ENCODE results near the gene MILR1. TPM values are rescaled to one million over a fixed set of nuclear protein-coding genes. Genes with fewer than 3 reads are reported as not detected.

The MILR1 gene
- polyA plus RNA-seq, 1 experiment, result 0.75 TPM

DNA sequence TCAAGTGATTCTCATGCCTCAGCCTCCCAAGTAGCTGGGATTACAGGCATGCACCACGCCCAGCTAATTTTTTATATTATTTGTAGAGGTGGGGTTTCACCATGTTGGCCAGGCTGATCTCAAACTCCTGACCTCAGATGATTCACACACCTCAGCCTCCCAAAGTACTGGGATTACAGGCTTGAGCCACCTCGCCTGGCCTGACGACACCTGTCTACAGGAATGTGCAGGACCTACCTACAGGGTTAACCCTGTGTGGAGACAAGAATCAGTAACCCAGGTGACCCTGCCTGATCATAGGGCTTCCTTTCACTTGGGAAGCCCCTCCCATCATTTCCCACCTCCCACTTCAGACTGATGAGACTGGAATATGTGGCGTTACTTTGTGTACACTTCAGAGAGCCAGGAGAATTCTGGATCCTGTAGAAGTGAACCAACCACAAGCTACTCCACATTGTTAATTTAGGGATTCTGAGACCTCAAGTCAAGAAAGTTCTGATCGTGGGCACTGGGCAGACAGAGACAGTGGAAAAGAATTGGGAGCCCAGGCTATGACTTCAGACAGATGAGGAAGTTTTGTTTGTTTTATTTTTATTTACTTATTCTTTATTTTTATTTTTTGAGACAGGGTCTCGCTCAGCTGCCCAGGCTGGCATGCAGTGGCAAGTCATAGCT lies 5.7 kb upstream of the MILR1 start:
- ChIA-PET CTCF (interaction anchor here (1.8 kb wide), 1 partner anchor 23 kb away, joined by 5 read pairs; no protein-coding TSS in a partner anchor), POLR2A (no interaction called here)
- TF ChIP-seq, protein P1, sequence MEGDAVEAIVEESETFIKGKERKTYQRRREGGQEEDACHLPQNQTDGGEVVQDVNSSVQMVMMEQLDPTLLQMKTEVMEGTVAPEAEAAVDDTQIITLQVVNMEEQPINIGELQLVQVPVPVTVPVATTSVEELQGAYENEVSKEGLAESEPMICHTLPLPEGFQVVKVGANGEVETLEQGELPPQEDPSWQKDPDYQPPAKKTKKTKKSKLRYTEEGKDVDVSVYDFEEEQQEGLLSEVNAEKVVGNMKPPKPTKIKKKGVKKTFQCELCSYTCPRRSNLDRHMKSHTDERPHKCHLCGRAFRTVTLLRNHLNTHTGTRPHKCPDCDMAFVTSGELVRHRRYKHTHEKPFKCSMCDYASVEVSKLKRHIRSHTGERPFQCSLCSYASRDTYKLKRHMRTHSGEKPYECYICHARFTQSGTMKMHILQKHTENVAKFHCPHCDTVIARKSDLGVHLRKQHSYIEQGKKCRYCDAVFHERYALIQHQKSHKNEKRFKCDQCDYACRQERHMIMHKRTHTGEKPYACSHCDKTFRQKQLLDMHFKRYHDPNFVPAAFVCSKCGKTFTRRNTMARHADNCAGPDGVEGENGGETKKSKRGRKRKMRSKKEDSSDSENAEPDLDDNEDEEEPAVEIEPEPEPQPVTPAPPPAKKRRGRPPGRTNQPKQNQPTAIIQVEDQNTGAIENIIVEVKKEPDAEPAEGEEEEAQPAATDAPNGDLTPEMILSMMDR (IDR thresholded peaks at IDR 0.05; ENCODE audit: insufficient read depth, low read depth, low read length), result no peak
- Histone ChIP-seq H3K4me3 (ENCODE audit: low read depth, low read length) (no peak overlapping the region), H3K27me3 (ENCODE audit: control insufficient read depth, insufficient read depth, low read length) (no peaks in the 10 kb centered on the region), H3K36me3 (ENCODE audit: control insufficient read depth, insufficient read depth, low read length) (no peaks in the 10 kb centered on the region)
- DNase-seq (ENCODE audit: low read depth), result no peak

DNA sequence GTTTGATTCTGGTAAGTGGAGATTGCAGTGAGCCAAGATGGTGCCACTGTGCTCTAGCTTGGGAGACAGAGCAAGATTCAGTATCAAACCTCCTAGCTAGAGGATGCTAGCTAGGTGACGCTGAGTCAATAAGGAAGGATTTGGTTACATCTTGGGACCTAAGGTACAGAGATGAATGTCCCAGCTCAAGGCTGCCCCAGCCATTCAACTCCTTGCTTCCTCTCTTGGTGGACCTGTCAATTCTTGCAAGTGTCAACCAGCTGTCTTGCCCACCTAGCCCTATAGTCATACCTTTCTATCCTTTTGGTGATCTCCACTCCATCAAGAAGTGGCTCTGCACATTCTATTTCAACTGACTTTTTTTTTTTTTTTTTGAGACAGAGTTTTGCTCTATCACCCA lies 1.4 kb upstream of the MILR1 start:
- H3K36me3 ChIP-seq (ENCODE audit: control insufficient read depth, insufficient read depth, low read length), result no peaks in the 10 kb centered on the region
- POLR2A ChIA-PET, result no interaction called here
- TF ChIP-seq, protein P1 (IDR thresholded peaks at IDR 0.05; ENCODE audit: insufficient read depth, low read depth, low read length), result no peak
- CTCF ChIA-PET, result no interaction called here
- DNase-seq (ENCODE audit: low read depth), result no peak
- no peaks in the 10 kb centered on the region for H3K27me3 ChIP-seq (ENCODE audit: control insufficient read depth, insufficient read depth, low read length)
- H3K4me3 ChIP-seq (ENCODE audit: low read depth, low read length), result no peak overlapping the region

DNA sequence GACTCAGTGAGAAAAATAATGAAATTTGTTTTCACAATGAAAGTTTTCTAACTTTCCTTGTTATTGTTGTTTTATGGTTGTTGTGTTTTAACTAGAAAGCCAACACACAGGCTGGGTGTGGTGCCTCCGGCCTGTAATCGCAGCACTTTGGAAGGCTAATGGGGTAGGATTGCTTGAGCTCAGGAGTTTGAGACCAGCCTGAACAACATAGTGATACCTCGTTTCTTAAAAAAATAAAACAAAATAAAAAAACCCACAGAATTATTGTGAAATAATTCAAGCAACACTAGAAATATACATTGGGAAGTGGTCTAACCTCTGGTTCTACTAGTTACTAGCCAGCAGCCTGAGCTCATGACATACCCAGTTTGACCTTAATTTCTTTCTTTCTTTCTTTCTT lies 630 bp downstream of the MILR1 start:
- CTCF ChIA-PET, result no interaction called here
- Histone ChIP-seq H3K4me3 (ENCODE audit: low read depth, low read length) (no peak overlapping the region), H3K27me3 (ENCODE audit: control insufficient read depth, insufficient read depth, low read length) (no peaks in the 10 kb centered on the region), H3K36me3 (ENCODE audit: control insufficient read depth, insufficient read depth, low read length) (no peaks in the 10 kb centered on the region)
- POLR2A ChIA-PET, result interaction anchor here (0.7 kb wide), 1 partner anchor 573 kb away, joined by 4 read pairs; no protein-coding TSS in a partner anchor
- TF ChIP-seq, protein P1 (IDR thresholded peaks at IDR 0.05; ENCODE audit: insufficient read depth, low read depth, low read length), result no peak
- DNase-seq (ENCODE audit: low read depth), result no peak

DNA sequence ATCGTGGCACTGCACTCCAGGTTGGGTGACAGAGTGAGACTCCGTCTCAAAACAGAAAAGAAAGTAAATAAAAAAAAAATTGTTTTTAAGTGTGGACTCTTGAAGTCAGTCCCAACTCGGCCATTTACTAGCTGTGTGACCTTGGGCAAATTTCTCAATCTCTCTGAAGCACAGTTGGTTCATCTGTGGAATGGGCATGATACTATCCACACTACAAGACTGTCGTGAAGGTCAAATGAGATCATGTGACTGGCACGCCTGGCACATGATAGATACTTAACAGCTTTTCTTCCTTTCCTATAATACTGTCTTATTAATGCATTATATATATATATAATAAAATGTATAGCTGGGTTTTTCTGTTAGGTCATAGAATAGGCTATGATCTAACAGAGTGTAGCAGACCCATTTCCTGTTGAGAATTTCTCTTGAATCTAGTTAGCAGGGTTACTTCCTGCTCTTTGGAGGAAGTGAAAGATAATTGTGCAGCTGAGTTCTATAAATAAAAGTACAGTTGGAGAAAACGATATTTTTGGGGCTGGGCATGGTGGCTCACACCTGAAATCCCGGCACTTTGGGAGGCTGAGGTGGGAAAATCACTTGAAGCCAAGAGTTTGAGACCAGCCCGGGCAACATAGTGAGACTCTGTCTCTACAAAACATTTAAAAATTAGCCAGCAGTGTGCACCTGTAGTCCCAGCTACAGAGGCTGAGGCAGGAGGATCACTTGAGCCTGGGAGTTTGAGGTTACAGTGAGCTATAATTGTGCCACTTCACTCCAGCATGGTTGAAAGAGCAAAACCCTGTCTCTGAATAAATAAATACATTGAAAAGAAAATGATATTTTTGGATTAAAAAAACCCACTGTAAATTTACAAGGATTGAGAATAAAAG lies 7.3 kb downstream of the MILR1 start:
- ChIA-PET POLR2A (no interaction called here), CTCF (interaction anchor here (0.8 to 2.0 kb wide), 7 partner anchors 8 to 129 kb away, joined by 3 to 10 read pairs (median 4); no protein-coding TSS in a partner anchor)
- DNase-seq (ENCODE audit: low read depth), result no peak
- TF ChIP-seq, protein P1 (IDR thresholded peaks at IDR 0.05; ENCODE audit: insufficient read depth, low read depth, low read length), result no peak
- Histone ChIP-seq H3K4me3 (ENCODE audit: low read depth, low read length) (no peak overlapping the region), H3K27me3 (ENCODE audit: control insufficient read depth, insufficient read depth, low read length) (no peaks in the 10 kb centered on the region), H3K36me3 (ENCODE audit: control insufficient read depth, insufficient read depth, low read length) (no peaks in the 10 kb centered on the region)

DNA sequence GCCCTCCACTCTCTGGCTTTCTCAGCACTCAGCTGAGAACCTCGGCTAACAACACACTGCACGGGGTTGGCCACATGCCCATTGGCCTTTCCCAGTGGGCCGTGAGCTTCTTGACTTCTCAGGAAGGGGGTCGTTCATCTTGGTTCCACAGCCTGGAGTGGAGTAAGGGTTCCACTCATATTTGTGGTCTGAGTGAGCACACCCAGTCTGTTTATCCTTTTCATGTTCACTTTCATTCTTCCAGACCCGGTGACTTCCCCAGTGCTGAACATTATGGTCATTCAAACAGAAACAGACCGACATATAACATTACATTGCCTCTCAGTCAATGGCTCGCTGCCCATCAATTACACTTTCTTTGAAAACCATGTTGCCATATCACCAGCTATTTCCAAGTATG lies 8.2 kb downstream of the MILR1 start:
- TF ChIP-seq, protein P1 (IDR thresholded peaks at IDR 0.05; ENCODE audit: insufficient read depth, low read depth, low read length), result no peak
- ChIA-PET POLR2A (no interaction called here), CTCF (interaction anchor here (1.6 to 2.0 kb wide), 3 partner anchors 7 to 37 kb away, joined by 5 to 10 read pairs (median 6); no protein-coding TSS in a partner anchor)
- Histone ChIP-seq H3K36me3 (ENCODE audit: control insufficient read depth, insufficient read depth, low read length) (no peaks in the 10 kb centered on the region), H3K4me3 (ENCODE audit: low read depth, low read length) (no peak overlapping the region), H3K27me3 (ENCODE audit: control insufficient read depth, insufficient read depth, low read length) (no peaks in the 10 kb centered on the region)
- no peak for DNase-seq (ENCODE audit: low read depth)
